ENCODE data around the gene ITIH4.

Gene ITIH4

DNA sequence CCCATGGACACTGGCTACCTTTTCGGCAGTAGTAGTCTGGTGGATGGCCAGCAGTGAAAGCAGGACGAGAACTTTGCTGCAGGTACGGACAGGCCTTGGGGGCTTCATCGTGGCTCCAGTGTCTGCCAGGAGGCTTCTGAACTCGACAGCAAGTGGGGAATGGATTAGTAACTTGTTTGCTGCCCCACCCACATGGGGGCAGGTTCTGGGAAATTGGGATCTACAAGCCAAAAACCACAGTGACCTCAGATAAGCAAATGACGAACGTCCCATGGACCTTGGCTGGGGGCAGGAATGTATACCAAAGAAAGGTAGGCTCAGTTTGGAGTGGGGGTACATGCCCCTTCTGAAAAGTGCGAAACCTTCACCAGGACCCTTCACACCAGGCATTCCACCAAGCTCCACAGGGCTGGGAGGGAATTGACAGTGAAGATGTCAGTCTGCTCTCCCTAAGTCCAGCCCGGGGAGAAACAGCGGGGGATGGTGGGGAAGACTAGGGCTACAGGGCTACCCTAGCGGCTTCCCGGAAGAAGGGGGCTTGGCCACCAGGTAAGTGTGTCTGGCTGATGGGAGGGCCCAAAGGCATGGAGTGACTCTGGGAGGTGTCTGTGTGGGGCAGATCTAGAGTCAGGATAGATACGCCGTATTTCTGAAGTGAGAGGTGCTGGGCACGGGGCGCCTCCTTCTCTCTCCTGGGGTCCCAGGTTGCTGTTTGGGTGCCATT is at the start of gene ITIH4:
ITIH4 (minus strand) TSS at position 138 of the 724 bp plus-strand sequence; CDS start at position 108, 30 bp downstream.
- in situ Hi-C loops (cut with MboI; ENCODE audit: low sequenced_read_pairs), result no loop called here

DNA sequence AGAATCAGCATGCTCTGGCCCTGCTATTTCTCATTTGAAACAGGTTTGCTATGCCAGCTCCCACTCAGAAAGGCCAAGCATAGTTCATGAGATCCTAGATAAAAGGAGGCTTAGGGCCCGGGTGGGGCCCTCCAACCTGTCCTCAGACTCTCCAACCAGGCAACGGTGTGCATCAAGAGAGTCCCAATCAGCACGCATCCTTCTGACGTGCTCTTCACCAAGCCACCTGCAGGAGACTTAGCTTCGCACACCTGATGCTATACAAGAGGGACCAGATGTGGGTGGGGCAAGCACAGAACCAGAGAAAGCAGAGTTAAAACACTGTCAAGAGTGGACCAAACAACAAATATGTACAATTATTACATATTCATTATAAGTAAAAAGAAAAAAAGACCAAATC is 49.6 kb upstream of the ITIH4 start:
- in situ Hi-C loops (cut with MboI; ENCODE audit: low sequenced_read_pairs), result no loop called here

DNA sequence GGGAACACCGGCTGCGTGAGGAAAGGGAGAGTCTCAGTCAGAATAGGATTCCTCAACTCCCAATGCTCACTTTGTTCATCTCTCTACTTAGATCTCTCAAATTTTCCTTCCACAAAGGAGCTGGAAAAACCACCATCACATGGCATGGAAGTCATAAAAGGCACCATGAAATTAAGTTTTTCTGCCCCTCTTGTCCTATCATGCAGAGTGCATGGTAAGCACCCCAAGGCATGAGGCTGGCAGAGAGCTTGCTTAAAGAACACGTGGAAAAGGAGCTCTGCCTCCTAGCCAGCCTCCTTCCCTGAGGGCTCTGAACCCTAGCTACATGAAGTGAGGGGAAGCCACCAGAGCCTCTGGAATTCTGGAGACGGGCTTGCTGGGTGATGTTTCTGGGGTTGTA is 49.1 kb upstream of the ITIH4 start:
- in situ Hi-C loops (cut with MboI; ENCODE audit: low sequenced_read_pairs), result no loop called here

GRCh38 chr3:52879090-52879489 is 48.6 kb upstream of the ITIH4 start:
- in situ Hi-C loops (cut with MboI; ENCODE audit: low sequenced_read_pairs), result no loop called here

DNA sequence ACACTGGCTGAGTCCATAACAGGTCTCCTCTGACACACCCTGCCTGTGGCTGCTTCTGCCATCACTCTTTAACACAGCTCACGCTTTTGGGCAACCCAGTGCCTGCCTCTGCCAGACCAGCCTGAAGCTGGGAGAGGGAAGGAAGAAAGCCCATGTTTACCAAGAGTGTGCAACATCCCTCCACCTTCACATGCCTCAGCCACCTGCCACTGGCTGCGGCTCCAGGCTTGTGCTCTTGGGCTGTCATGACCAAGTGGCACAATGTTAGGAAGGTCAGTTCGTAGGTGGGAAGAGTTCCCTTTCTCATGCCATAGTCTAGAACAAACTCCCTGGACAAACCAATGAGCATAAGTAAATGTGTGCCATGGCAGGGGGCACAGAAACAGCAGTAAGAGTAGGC is 46.6 kb upstream of the ITIH4 start:
- in situ Hi-C loops (cut with MboI; ENCODE audit: low sequenced_read_pairs), result no loop called here

GRCh38 chr3:52874864-52875587 is 44.6 kb upstream of the ITIH4 start:
- in situ Hi-C loops (cut with MboI; ENCODE audit: low sequenced_read_pairs), result no loop called here

- in situ Hi-C loops (cut with MboI; ENCODE audit: low sequenced_read_pairs), result no loop called here
Measured at GRCh38 chr3:52874160-52874701, 43.8 kb upstream of the ITIH4 start.

- in situ Hi-C loops (cut with MboI; ENCODE audit: low sequenced_read_pairs), result no loop called here
Measured at GRCh38 chr3:52873433-52874159, 43.1 kb upstream of the ITIH4 start.

DNA sequence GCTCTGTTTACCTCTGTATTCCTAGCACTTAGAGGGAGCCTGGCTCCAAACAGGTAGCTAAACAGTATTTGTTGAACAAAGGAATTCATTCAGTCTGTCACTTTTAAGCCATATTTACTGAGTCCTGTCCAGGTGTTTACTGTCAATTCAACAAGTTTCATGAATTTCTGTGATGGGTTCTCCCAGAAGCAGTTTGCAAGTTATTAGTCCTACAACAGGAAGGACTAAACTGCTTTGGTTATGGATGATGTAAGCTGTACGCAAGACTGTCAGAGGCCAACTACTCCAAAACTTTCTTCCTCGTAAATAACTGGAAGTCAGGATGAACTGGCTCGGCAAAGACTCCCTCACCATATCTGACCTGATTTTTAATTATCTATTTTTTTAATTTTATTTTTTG is 41.8 kb upstream of the ITIH4 start:
- in situ Hi-C loops (cut with MboI; ENCODE audit: low sequenced_read_pairs), result no loop called here

DNA sequence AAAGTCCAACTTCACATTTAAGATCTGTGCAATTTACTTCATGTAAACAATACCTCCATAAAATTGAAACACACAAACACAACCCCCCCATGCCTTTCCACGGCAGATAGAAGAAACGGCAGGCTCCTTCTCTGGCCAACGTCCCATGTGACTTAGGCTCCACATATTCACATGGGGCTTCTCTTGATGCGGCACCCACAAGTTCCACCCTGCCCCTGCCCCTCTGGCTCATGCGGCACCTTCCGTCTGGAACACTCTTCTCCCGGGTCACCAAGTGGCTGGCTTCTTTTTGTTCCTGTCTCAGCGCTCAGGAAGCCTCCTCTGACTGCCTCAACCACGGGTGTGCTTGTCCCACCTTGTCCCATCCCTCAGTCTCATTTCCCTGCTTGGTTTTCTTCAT is 41.3 kb upstream of the ITIH4 start:
- in situ Hi-C loops (cut with MboI; ENCODE audit: low sequenced_read_pairs), result no loop called here

DNA sequence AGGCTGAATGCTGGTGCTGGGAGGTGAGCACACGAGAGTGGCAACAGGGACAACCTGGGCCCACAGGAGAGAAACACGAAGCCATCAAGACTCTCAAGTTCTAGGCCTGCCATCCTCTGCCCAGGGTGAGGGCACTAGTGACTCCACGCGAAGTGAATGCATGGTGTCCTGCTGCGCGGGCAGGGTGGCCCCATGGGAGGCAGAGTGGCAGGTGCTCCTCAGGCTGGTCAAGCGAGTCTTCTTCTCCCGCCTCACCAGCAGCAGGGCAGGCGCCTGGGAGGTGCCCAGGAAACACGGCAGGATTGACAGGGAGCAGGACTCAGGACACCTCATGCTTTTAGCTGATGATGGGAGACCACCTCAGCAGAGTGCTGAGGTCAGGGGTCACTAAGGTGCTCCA is 40.0 kb upstream of the ITIH4 start:
- in situ Hi-C loops (cut with MboI; ENCODE audit: low sequenced_read_pairs), result no loop called here

- in situ Hi-C loops (cut with MboI; ENCODE audit: low sequenced_read_pairs), result no loop called here
Measured at GRCh38 chr3:52866427-52866826, 36.0 kb upstream of the ITIH4 start.

DNA sequence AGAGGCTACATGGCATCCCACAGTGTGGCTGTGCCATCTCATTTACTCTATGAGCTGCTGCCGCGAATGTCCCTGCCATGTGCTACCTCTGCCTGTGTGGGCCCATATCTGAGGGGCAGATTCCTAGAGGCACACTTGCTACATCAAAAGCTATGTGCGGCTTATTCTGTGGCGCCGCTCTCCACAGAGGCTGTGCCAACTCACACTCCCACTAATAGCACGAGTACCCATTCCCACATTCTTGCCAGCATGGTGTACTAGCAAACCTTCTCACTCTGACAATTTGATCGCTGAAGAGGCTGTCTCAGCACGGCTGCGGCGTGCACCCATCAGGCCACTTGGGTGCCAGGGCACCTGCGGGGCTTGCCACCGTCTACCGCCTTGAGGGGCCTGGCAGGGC is 35.5 kb upstream of the ITIH4 start:
- in situ Hi-C loops (cut with MboI; ENCODE audit: low sequenced_read_pairs), result no loop called here

- in situ Hi-C loops (cut with MboI; ENCODE audit: low sequenced_read_pairs), result no loop called here
Measured at GRCh38 chr3:52860424-52860768, 29.9 kb upstream of the ITIH4 start.

GRCh38 chr3:52859686-52860423 is 29.4 kb upstream of the ITIH4 start:
- in situ Hi-C loops (cut with MboI; ENCODE audit: low sequenced_read_pairs), result no loop called here

GRCh38 chr3:52857864-52858263 is 27.4 kb upstream of the ITIH4 start:
- in situ Hi-C loops (cut with MboI; ENCODE audit: low sequenced_read_pairs), result no loop called here

DNA sequence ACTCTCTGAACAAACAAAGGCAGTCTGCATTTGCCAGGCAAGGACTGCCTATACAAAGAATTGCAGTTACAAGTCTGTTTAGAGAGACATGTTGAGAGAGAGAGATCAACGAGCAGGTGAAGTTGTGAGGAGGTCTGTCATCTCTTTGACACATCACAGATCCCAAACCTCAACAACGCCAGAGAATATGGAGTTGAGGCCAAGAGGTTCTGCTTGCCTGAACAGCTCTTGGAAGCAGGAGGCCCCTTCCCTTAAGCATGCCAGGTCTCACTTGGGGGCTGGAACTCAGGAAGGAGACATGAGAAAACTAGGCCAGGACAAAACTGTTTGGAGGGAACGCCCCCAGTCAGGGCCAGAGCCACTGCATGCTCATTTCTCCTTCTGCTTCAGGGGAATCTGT is 26.7 kb upstream of the ITIH4 start:
- in situ Hi-C loops (cut with MboI; ENCODE audit: low sequenced_read_pairs), result no loop called here

DNA sequence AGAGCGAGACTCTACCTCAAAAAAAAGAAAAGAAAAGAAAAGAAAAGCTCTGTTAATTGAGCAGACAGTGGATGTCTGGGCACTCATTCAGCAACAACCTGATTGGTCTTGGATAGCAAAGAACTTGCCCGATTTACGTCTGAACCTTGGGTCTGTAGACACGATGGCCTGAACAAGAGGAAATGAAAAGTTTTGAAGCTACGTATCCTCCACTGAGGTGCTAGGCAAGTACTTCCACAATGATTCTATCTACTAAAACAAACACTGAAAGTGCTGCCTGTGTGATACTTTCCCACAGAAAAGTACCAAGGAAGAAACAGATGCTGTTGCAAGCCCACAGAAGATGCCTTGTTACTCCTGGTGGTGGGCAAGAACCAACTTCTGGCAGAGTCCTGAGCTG is 26.2 kb upstream of the ITIH4 start:
- in situ Hi-C loops (cut with MboI; ENCODE audit: low sequenced_read_pairs), result no loop called here

DNA sequence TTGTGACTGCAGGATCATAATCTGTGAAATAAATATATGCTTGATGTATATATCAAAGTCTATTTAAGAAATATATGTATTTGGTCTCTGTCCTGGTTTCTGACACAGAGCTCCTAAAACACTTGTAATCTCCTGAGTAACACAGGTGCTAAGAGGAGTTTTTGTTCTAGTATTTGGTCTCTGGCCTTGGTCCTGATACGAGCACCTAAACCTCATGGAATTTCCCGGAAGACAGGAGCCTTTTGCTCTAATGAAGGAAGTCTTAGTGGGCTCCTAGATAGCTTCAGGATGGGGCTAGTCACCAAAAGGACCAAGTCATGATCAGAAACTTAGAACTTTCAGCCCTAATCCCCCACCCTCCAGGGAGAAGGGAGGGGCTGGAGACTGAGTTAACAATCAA is 23.5 kb upstream of the ITIH4 start:
- in situ Hi-C loops (cut with MboI; ENCODE audit: low sequenced_read_pairs), result no loop called here

GRCh38 chr3:52852419-52852818 is 21.9 kb upstream of the ITIH4 start:
- in situ Hi-C loops (cut with MboI; ENCODE audit: low sequenced_read_pairs), result no loop called here

- in situ Hi-C loops (cut with MboI; ENCODE audit: low sequenced_read_pairs), result no loop called here
Measured at GRCh38 chr3:52851348-52851747, 20.9 kb upstream of the ITIH4 start.

All from HL-60/S4 (cell line).